Vagina (tissue), 2 donors: ENCODE results near the gene MYL6. TPM values are rescaled to one million over a fixed set of nuclear protein-coding genes. Genes with fewer than 3 reads are reported as not detected.
A peak's percentile ranks its signal among the peaks of the same experiment; 100 is the strongest.

Experiments
- DNase-seq, 2 donors: peaks; one replicate each; pipeline ENCODE4 v3.0.0-alpha.2; 2017; ENCODE audit errors: extremely low spot score in 2 of 2
- H3K27ac ChIP-seq: fragments of 200-600 bp; sonication (generic); one replicate; pipeline ENCODE4 v1.5.1; 2019
- H3K27me3 ChIP-seq: fragments of 200-600 bp; sonication (generic); one replicate; pipeline ENCODE4 v1.5.1; 2019
- H3K36me3 ChIP-seq, 2 donors: fragments of 200-600 bp; sonication (generic); one replicate each; pipeline ENCODE4 v1.5.1; 2017 to 2019
- H3K4me1 ChIP-seq: fragments of 200-600 bp; sonication (generic); one replicate; pipeline ENCODE4 v1.5.1; 2019
- H3K4me3 ChIP-seq, 2 donors: fragments of 200-600 bp; sonication (generic); 1 replicate in 1 of 2; 2 replicates in 1 of 2; pipeline ENCODE4 v1.5.1; 2016 to 2019
- H3K9me3 ChIP-seq: fragments of 200-600 bp; sonication (generic); one replicate; pipeline ENCODE4 v1.5.1; 2019
- POLR2A ChIP-seq, 2 donors: fragments of 450-650 bp; IDR thresholded peaks; one replicate each; pipeline ENCODE4 v1.6.1; 2017; ENCODE audit warnings: antibody characterized with exemption in 2 of 2, mild to moderate bottlenecking in 2 of 2, moderate library complexity in 2 of 2
- POLR2AphosphoS5 ChIP-seq, 2 donors: sonication (generic); formaldehyde crosslinking; IDR thresholded peaks; one replicate each; pipeline ENCODE4 v1.9.0; 2017; ENCODE audit warnings: antibody characterized with exemption in 2 of 2, mild to moderate bottlenecking in 2 of 2, low read depth in 1 of 2; ENCODE audit not compliant: insufficient read depth in 1 of 2
- intact Hi-C: fragments of 100-400 bp; cut with DNase I; formaldehyde crosslinking; loops from one replicate; pipeline ENCODE4 v1.15.1; 2023
- total RNA-seq: library from RNA; depleted of rRNA; stranded (reverse); fragments of >200 nt; gene quantifications from one replicate; pipeline ENCODE4 v1.2.3, GENCODE V29; 2016
- TF ChIP-seq, protein P1 (sequence below), 3 experiments: fragments of 450-650 bp in 2 of 3; fragments of 200-600 bp in 1 of 3; sonication (generic) in 1 of 3; IDR thresholded peaks; one replicate each; pipeline ENCODE4 v1.5.1; 2017 to 2019; ENCODE audit warnings: antibody characterized with exemption in 3 of 3, mild to moderate bottlenecking in 2 of 3, moderate library complexity in 2 of 3

The MYL6 gene
- total RNA-seq, 1 donor from 2014 or later, result 2,285 TPM

DNA sequence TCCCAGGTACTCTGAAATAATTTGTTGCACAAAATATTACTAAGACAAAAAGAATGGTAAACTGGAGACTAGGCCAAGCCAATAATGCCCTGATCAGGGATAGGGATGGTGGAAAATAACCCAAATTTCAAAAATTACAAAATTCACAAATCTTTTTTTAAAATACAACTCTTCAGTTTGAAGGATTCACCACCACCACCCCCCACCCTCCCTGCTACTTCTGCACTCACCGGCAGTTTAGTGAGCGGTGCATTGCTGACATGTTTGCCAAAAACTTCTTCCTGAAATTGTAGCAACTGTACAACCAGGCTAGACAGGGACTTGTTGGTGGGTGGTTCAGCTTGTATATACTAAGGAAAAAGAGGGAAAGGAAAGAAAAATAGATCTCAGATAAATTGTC, 28.8 kb downstream of the MYL6 start:
- Histone ChIP-seq H3K27me3 (no peaks in the 10 kb centered on the region), H3K4me1 (peaks cover 28% of the 10 kb centered on the region), H3K4me3 (no peak overlapping the region), H3K9me3 (no peaks in the 10 kb centered on the region), H3K36me3 (peaks cover 0 to 42% of the 10 kb centered on the region in 2 donors), H3K27ac (no peak overlapping the region)
- intact Hi-C loops, result no loop called here
- no peak for DNase-seq
- no peak for TF ChIP-seq POLR2A (IDR thresholded peaks at IDR 0.05)
- TF ChIP-seq, protein P1, sequence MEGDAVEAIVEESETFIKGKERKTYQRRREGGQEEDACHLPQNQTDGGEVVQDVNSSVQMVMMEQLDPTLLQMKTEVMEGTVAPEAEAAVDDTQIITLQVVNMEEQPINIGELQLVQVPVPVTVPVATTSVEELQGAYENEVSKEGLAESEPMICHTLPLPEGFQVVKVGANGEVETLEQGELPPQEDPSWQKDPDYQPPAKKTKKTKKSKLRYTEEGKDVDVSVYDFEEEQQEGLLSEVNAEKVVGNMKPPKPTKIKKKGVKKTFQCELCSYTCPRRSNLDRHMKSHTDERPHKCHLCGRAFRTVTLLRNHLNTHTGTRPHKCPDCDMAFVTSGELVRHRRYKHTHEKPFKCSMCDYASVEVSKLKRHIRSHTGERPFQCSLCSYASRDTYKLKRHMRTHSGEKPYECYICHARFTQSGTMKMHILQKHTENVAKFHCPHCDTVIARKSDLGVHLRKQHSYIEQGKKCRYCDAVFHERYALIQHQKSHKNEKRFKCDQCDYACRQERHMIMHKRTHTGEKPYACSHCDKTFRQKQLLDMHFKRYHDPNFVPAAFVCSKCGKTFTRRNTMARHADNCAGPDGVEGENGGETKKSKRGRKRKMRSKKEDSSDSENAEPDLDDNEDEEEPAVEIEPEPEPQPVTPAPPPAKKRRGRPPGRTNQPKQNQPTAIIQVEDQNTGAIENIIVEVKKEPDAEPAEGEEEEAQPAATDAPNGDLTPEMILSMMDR (IDR thresholded peaks at IDR 0.05), result no peak
- no peak for TF ChIP-seq POLR2AphosphoS5 (IDR thresholded peaks at IDR 0.05; ENCODE audit: insufficient read depth in 1 of 2, low read depth in 1 of 2)

DNA sequence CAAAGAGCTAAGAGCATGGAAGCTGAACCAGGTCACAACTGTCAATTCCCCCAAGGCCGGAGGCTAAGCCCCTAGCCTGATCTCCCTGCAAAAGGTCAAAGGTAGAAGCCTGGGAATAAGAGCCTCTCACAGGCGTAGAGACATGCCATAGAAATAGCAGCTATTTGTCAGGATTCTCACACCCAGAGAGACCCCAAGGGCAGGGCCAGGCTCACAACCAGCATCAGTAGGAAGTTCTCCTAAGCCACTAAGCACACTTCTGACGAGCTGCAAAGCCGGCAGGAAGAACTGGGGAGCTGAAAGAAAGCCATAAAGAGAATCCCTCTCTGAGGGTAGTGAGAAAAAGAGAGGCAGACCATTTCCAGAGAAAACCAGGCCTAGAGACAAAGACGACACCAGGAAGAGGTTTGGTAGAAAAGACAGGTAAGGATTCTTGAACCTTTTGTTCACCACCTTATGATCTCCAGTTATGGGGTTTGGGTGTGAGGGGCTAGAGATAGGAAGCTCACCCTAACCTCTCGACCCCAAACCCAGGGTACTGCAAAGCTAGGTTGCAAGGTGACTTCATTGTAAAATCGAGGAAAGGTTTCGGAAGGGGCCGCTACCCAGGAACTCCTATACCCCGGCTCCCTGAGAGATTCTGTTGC, 30.1 kb downstream of the MYL6 start:
- intact Hi-C loops, result loop anchor here (2.0 kb wide), 1 partner anchor 69 kb away; the partner anchor contains the start of gene ZC3H10
- no peak for DNase-seq
- TF ChIP-seq, protein P1 (IDR thresholded peaks at IDR 0.05), result no peak
- TF ChIP-seq POLR2AphosphoS5 (IDR thresholded peaks at IDR 0.05; ENCODE audit: insufficient read depth in 1 of 2, low read depth in 1 of 2) (no peak), POLR2A (IDR thresholded peaks at IDR 0.05) (no peak)
- Histone ChIP-seq H3K9me3 (no peaks in the 10 kb centered on the region), H3K27me3 (no peaks in the 10 kb centered on the region), H3K27ac (peak overlapping the region; percentile 94), H3K4me1 (peaks cover 28% of the 10 kb centered on the region), H3K36me3 (peaks cover 0 to 29% of the 10 kb centered on the region in 2 donors), H3K4me3 (peak overlapping the region; percentile 80 to 93)

DNA sequence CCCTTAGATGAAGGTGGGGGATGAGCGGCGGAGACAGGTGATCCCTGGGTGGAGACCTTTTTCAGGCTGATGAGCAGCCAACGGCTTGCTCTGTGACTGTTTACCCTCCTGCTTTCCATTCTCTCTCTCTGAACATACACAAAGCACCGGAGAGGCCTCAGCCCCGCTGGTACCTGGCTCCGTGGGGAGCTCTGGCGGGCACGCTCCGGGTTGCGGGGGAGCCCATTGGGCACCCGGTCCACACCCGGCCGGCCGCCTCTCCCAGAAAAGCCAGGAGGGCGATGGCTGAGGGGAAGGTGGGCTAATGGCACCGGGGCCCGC, 30.6 kb downstream of the MYL6 start:
- Histone ChIP-seq H3K36me3 (peaks cover 0 to 24% of the 10 kb centered on the region in 2 donors), H3K27ac (peak overlapping the region; percentile 94), H3K4me1 (peaks cover 28% of the 10 kb centered on the region), H3K27me3 (no peaks in the 10 kb centered on the region), H3K9me3 (no peaks in the 10 kb centered on the region), H3K4me3 (peak overlapping the region; percentile 80 to 93)
- TF ChIP-seq, protein P1 (IDR thresholded peaks at IDR 0.05), result no peak
- TF ChIP-seq POLR2A (IDR thresholded peaks at IDR 0.05) (no peak), POLR2AphosphoS5 (IDR thresholded peaks at IDR 0.05; ENCODE audit: insufficient read depth in 1 of 2, low read depth in 1 of 2) (peak in 1 of 2 donors; percentile 23)
- intact Hi-C loops, result loop anchor here (2.0 kb wide), 1 partner anchor 70 kb away; the partner anchor contains the start of gene ZC3H10
- DNase-seq, result no peak

DNA sequence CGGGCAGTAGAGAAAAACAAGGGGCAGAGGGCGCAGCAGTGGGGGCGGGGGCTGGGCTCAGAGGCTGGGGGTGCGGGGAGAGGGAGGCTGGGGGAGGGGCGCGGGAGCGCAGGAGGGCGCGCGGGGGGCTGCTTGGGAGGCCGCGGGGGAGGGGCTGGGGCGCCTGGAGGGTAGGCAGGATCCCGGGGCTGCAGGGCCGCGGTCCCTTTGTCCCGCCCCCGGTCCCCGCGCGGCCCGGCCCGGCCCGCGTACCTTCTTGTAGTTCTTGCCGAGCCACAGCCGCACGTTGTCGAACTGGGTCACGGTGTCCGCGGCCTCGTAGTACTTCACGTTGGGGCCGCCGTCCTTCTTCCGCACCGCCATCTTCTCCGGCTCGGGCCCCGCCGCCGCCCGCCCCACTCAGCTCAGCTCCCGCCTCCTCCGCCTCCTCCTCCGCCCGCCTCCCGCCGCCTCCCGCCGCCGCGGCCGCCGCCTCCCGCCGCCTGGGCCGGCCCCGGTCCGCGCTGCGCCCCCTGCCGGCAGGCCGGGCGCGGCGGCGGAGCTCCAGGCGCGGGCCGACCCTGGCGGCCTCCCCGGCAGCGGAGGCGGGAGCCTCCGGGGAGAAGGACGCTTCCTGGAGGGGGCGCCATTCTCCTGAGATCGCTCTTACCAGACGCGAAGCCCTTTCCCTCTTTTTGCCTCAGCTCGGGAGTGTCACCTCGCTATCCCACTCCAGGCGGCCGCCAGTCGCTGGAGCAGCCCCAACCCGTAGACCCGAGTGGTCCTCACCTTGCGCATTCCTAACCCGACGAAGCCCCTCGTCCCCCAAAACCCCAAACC, 31.1 kb downstream of the MYL6 start, which contains the start of gene SMARCC2:
SMARCC2 (minus strand) TSS at position 385 of the 819 bp plus-strand sequence; CDS start at position 363, 22 bp downstream.
- intact Hi-C loops, result loop anchor here (2.0 kb wide), 1 partner anchor 71 kb away; the partner anchor contains the start of gene ZC3H10
- H3K4me3 ChIP-seq, result peak within 1 kb of the TSS; percentile 80 to 93
- no peaks in the 10 kb centered on the region for H3K9me3 ChIP-seq
- peaks cover 0 to 18% of the 10 kb centered on the region in 2 donors for H3K36me3 ChIP-seq
- peak in 1 of 2 donors; percentile 93 for DNase-seq
- H3K27me3 ChIP-seq, result no peaks in the 10 kb centered on the region
- TF ChIP-seq, protein P1 (IDR thresholded peaks at IDR 0.05), result peak; percentile 5 to 58 (median 11)
- TF ChIP-seq POLR2AphosphoS5 (IDR thresholded peaks at IDR 0.05; ENCODE audit: insufficient read depth in 1 of 2, low read depth in 1 of 2), result peak in 1 of 2 donors; percentile 57
- TF ChIP-seq POLR2A (IDR thresholded peaks at IDR 0.05), result no peak
- peak within 1 kb of the TSS; percentile 94 for H3K27ac ChIP-seq
- H3K4me1 ChIP-seq, result peaks cover 28% of the 10 kb centered on the region
